DND-41 (cell line): ENCODE measurements around the gene PIGU.

Experiments
- EZH2 ChIP-seq: IDR thresholded peaks from 3 replicates; pipeline ENCODE4 v1.6.1; 2012; ENCODE audit warnings: borderline replicate concordance, low read depth, mild to moderate bottlenecking, moderate library complexity, low read length, inconsistent platforms; ENCODE audit not compliant: severe bottlenecking
- TF ChIP-seq, protein P1 (sequence below): IDR thresholded peaks from 2 replicates; pipeline ENCODE4 v1.5.1; 2012; ENCODE audit warnings: borderline replicate concordance, low read length, moderate library complexity, mild to moderate bottlenecking; ENCODE audit not compliant: poor library complexity, severe bottlenecking; ENCODE audit errors: extremely low read depth

DNA sequence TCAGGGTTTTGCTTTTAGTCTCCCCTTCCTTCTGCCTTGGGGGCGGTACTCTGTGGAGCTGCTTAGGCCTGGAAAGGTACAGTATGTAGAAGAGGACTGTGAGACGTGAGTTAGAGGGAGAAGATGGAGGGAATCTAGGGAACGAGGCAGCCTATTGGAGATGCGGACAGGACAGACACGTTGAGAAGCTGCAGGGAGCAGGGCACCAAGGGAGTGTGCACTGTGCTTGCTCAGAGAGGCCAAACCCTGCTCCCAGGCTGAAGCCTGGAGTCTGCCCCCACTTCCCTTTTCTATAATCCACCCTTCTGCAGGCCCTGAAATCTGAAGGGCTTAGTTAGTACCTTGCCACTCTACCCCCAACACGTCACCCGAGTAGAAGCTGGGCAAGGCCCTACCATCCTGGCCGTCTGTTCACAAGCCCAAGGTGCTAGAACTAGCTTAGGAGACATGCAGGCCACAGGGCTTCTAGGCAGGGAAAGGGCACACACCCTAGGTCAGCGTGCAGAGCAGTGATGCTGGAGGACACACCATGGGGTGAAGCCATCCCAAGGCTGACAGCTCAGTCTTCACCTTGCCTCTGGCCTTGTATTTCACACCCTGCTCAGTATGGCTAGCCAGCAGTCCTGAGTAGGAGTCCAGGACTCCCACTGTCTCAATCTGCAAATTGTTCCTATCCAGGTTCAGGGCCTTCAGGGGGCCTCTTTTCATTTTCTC is 34.1 kb upstream of the PIGU start:
- TF ChIP-seq, protein P1, sequence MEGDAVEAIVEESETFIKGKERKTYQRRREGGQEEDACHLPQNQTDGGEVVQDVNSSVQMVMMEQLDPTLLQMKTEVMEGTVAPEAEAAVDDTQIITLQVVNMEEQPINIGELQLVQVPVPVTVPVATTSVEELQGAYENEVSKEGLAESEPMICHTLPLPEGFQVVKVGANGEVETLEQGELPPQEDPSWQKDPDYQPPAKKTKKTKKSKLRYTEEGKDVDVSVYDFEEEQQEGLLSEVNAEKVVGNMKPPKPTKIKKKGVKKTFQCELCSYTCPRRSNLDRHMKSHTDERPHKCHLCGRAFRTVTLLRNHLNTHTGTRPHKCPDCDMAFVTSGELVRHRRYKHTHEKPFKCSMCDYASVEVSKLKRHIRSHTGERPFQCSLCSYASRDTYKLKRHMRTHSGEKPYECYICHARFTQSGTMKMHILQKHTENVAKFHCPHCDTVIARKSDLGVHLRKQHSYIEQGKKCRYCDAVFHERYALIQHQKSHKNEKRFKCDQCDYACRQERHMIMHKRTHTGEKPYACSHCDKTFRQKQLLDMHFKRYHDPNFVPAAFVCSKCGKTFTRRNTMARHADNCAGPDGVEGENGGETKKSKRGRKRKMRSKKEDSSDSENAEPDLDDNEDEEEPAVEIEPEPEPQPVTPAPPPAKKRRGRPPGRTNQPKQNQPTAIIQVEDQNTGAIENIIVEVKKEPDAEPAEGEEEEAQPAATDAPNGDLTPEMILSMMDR = no peak
- TF ChIP-seq EZH2 = no peak
